IMR-90 (cell line): ENCODE data around the gene RAD51. TPM values are rescaled to one million over a fixed set of nuclear protein-coding genes. Genes with fewer than 3 reads are reported as not detected.

Experiments used
- ATAC-seq: fragments of 200-7000 bp; cut with Tn5 transposase; 2 replicates; pipeline ENCODE4 v1.9.1; 2020; ENCODE audit warnings: low read depth, mild to moderate bottlenecking, moderate library complexity
- BruUV-seq: library from RNA; stranded (reverse); fragments of 400-500 nt; replicated peaks from 2 replicates; lab custom pipeline; 2021; lab: Mats Ljungman, UMichigan
- CTCF ChIA-PET: fragments of 300-600 bp; formaldehyde crosslinking; extraction: SDS; loops from one replicate; lab custom pipeline; 2021; ENCODE audit warnings: antibody characterized with exemption; lab: Yijun Ruan, JAX
- POLR2A ChIA-PET: fragments of 300-600 bp; sonication (Branson Sonifier 250); formaldehyde crosslinking; loops from one replicate; lab custom pipeline; 2022; ENCODE audit warnings: antibody characterized with exemption; ENCODE audit not compliant: unreplicated experiment; lab: Charles Lee
- DNase-seq: peaks from one replicate; pipeline ENCODE4 v3.0.0; 2013
- H2AFZ ChIP-seq: replicated peaks from 2 replicates; pipeline ENCODE3; 2013; ENCODE audit warnings: low read length, mild to moderate bottlenecking; ENCODE audit not compliant: poor library complexity
- H2AK5ac ChIP-seq: 2 replicates; pipeline ENCODE4 v1.6.1; 2013; ENCODE audit warnings: low read depth, low read length, inconsistent platforms
- H2AK9ac ChIP-seq: replicated peaks from 2 replicates; pipeline ENCODE3; 2013; ENCODE audit warnings: mild to moderate bottlenecking, low read depth, low read length, moderate library complexity; ENCODE audit not compliant: poor library complexity
- H2BK120ac ChIP-seq: 2 replicates; pipeline ENCODE4 v1.6.1; 2013; ENCODE audit warnings: low read depth, low read length, inconsistent platforms
- H2BK15ac ChIP-seq: 3 replicates; pipeline ENCODE4 v1.6.1; 2013; ENCODE audit warnings: low read depth, low read length, inconsistent platforms
- H2BK20ac ChIP-seq: 2 replicates; pipeline ENCODE4 v1.6.1; 2013; ENCODE audit warnings: low read depth, mild to moderate bottlenecking, inconsistent platforms, low read length, moderate library complexity
- H2BK5ac ChIP-seq: 2 replicates; pipeline ENCODE4 v1.6.1; 2013; ENCODE audit warnings: mild to moderate bottlenecking, low read depth, low read length, inconsistent platforms; ENCODE audit not compliant: poor library complexity, severe bottlenecking
- H3K14ac ChIP-seq: replicated peaks from 2 replicates; pipeline ENCODE4 v1.6.1; 2013; ENCODE audit warnings: low read depth, low read length, inconsistent platforms
- H3K18ac ChIP-seq: 2 replicates; pipeline ENCODE4 v1.6.1; 2013; ENCODE audit warnings: low read depth, low read length, control low read depth
- H3K23ac ChIP-seq: 2 replicates; pipeline ENCODE4 v1.6.1; 2013; ENCODE audit warnings: low read depth, low read length, inconsistent platforms
- H3K27ac ChIP-seq: 2 replicates; pipeline ENCODE4 v1.5.1; 2013; ENCODE audit warnings: mild to moderate bottlenecking, control low read depth, low read length; ENCODE audit not compliant: insufficient read depth
- H3K27me3 ChIP-seq: 2 replicates; pipeline ENCODE4 v1.6.1; 2013; ENCODE audit warnings: low read length; ENCODE audit not compliant: control insufficient read depth, insufficient read depth
- H3K36me3 ChIP-seq: 2 replicates; pipeline ENCODE4 v1.6.1; 2013; ENCODE audit warnings: low read length, mixed read lengths; ENCODE audit not compliant: control insufficient read depth, insufficient read depth
- H3K4ac ChIP-seq: 2 replicates; pipeline ENCODE4 v1.6.1; 2013; ENCODE audit warnings: low read depth, low read length, inconsistent platforms
- H3K4me1 ChIP-seq: 2 replicates; pipeline ENCODE4 v1.6.1; 2013; ENCODE audit warnings: low read length, mixed read lengths; ENCODE audit not compliant: control insufficient read depth, insufficient read depth
- H3K4me2 ChIP-seq: 2 replicates; pipeline ENCODE4 v1.6.1; 2013; ENCODE audit warnings: low read depth, mild to moderate bottlenecking, control low read depth, low read length, moderate library complexity
- H3K4me3 ChIP-seq: 2 replicates; pipeline ENCODE4 v1.5.1; 2013; ENCODE audit warnings: low read depth, mild to moderate bottlenecking, control low read depth, low read length, moderate library complexity; ENCODE audit not compliant: insufficient read depth
- H3K56ac ChIP-seq: 2 replicates; pipeline ENCODE4 v1.6.1; 2013; ENCODE audit warnings: low read length, inconsistent platforms; ENCODE audit not compliant: insufficient read depth; ENCODE audit errors: extremely low read depth
- H3K79me1 ChIP-seq, 2 experiments: 2 replicates each; pipeline ENCODE4 v1.6.1; 2013; ENCODE audit warnings: low read length in 2 of 2, inconsistent platforms in 1 of 2, low read depth in 1 of 2
- H3K9ac ChIP-seq: 2 replicates; pipeline ENCODE4 v1.6.1; 2013; ENCODE audit warnings: low read depth, low read length, control low read depth
- H3K9me1 ChIP-seq: 2 replicates; pipeline ENCODE4 v1.6.1; 2013; ENCODE audit warnings: low read length, inconsistent platforms; ENCODE audit not compliant: insufficient read depth
- H3K9me3 ChIP-seq: 2 replicates; pipeline ENCODE4 v1.6.1; 2013; ENCODE audit warnings: low read length; ENCODE audit not compliant: control insufficient read depth, insufficient read depth
- H4K20me1 ChIP-seq: 2 replicates; pipeline ENCODE4 v1.6.1; 2013; ENCODE audit warnings: low read length, inconsistent platforms; ENCODE audit not compliant: insufficient read depth
- H4K5ac ChIP-seq: 2 replicates; pipeline ENCODE4 v1.6.1; 2013; ENCODE audit warnings: mild to moderate bottlenecking, low read depth, low read length, control low read depth
- H4K8ac ChIP-seq, 2 experiments: 2 replicates each; pipeline ENCODE4 v1.6.1; 2013; ENCODE audit warnings: low read depth in 2 of 2, low read length in 2 of 2, control low read depth in 1 of 2, inconsistent platforms in 1 of 2
- H4K91ac ChIP-seq: 2 replicates; pipeline ENCODE4 v1.6.1; 2013; ENCODE audit warnings: low read depth, low read length, inconsistent platforms; ENCODE audit not compliant: insufficient read depth
- BHLHE40 ChIP-seq: fragments of 150-350 bp; IDR thresholded peaks from 2 replicates; pipeline ENCODE4 v1.6.1; 2016; ENCODE audit warnings: mild to moderate bottlenecking, low read depth, low read length
- CEBPB ChIP-seq: IDR thresholded peaks from 2 replicates; pipeline ENCODE4 v1.6.1; 2012; ENCODE audit warnings: low read depth, low read length, improper control_type of control experiment
- CHD1 ChIP-seq: IDR thresholded peaks from 2 replicates; pipeline ENCODE4 v1.6.1; 2012; ENCODE audit warnings: low read depth, low read length, improper control_type of control experiment
- ELK1 ChIP-seq: fragments of 150-350 bp; IDR thresholded peaks from 2 replicates; pipeline ENCODE4 v1.6.1; 2016; ENCODE audit warnings: low read depth, mild to moderate bottlenecking, low read length, moderate library complexity, borderline replicate concordance
- FOS ChIP-seq: fragments of 150-350 bp; IDR thresholded peaks from 2 replicates; pipeline ENCODE4 v1.6.1; 2016; ENCODE audit warnings: low read depth, low read length
- MAFK ChIP-seq: IDR thresholded peaks from 2 replicates; pipeline ENCODE4 v1.6.1; 2012; ENCODE audit warnings: low read depth, low read length, improper control_type of control experiment
- MAZ ChIP-seq: IDR thresholded peaks from 2 replicates; pipeline ENCODE4 v1.6.1; 2012; ENCODE audit warnings: low read depth, mild to moderate bottlenecking, low read length, improper control_type of control experiment, moderate library complexity, borderline replicate concordance
- MXI1 ChIP-seq: IDR thresholded peaks from 2 replicates; pipeline ENCODE4 v1.6.1; 2012; ENCODE audit warnings: low read depth, mild to moderate bottlenecking, low read length, moderate library complexity, borderline replicate concordance
- NFE2L2 ChIP-seq: fragments of 150-350 bp; IDR thresholded peaks from 2 replicates; pipeline ENCODE4 v1.6.1; 2016; ENCODE audit warnings: low read depth, mild to moderate bottlenecking, low read length
- POLR2A ChIP-seq: IDR thresholded peaks from 2 replicates; pipeline ENCODE4 v1.6.1; 2012; ENCODE audit warnings: mild to moderate bottlenecking, low read depth, low read length
- RAD21 ChIP-seq: IDR thresholded peaks from 2 replicates; pipeline ENCODE4 v1.6.1; 2012; ENCODE audit warnings: low read length, improper control_type of control experiment
- RCOR1 ChIP-seq: IDR thresholded peaks from 2 replicates; pipeline ENCODE4 v1.6.1; 2012; ENCODE audit warnings: mild to moderate bottlenecking, low read length, improper control_type of control experiment; ENCODE audit not compliant: insufficient replicate concordance
- SMC3 ChIP-seq: fragments of 150-350 bp; IDR thresholded peaks from 2 replicates; pipeline ENCODE4 v1.6.1; 2016; ENCODE audit warnings: low read depth, mild to moderate bottlenecking, antibody characterized with exemption, low read length, moderate library complexity
- WGBS, 2 experiments: methylation state at CpG; one replicate each; pipeline versions ENCODE4 v1.1.5 to v1.1.7; 2013; ENCODE audit warnings: missing lambda C conversion rate in 2 of 2; ENCODE audit not compliant: insufficient read length in 1 of 2; ENCODE audit errors: extremely low coverage in 2 of 2; 5-methylcytosine and 5-hydroxymethylcytosine counted together
- dilution Hi-C: fragments of 300-500 bp; cut with HindIII; formaldehyde crosslinking; loops from one replicate; pipeline ENCODE4 v1.14.3; 2018; ENCODE audit warnings: low sequenced_read_pairs; ENCODE audit not compliant: unreplicated experiment
- in situ Hi-C: fragments of 300-500 bp; cut with MboI; formaldehyde crosslinking; loops from 3 replicates; pipeline ENCODE4 v1.14.3; 2019; ENCODE audit warnings: low sequenced_read_pairs, inconsistent platforms, mixed read lengths
- intact Hi-C: fragments of 100-400 bp; cut with micrococcal nuclease; formaldehyde crosslinking; loops from 2 replicates; pipeline ENCODE4 v1.10.0; 2022
- polyA plus RNA-seq, 3 experiments: library from polyadenylated mRNA; depleted of rRNA; stranded (reverse); fragments of >200 nt; gene quantifications; 2 replicates each; pipeline ENCODE4 v1.2.3, GENCODE V29; 2012; ENCODE audit warnings: low replicate concordance in 1 of 3
- total RNA-seq: library from RNA; depleted of rRNA; stranded (reverse); fragments of >200 nt; gene quantifications from 2 replicates; pipeline ENCODE4 v1.2.3, GENCODE V29; 2012
- TF ChIP-seq, protein P1 (sequence below): fragments of 150-350 bp; IDR thresholded peaks from 2 replicates; pipeline ENCODE4 v1.6.1; 2017; ENCODE audit warnings: mild to moderate bottlenecking, antibody characterized with exemption, low read length, low read depth
- TF ChIP-seq, protein P2 (sequence below): conservative IDR thresholded peaks from 2 replicates; pipeline ENCODE4 v1.5.1; 2012; ENCODE audit warnings: mild to moderate bottlenecking, low read depth, low read length, improper control_type of control experiment

RAD51 gene
- total and polyA plus RNA-seq, 2 of the 4 experiments (the other 2 are of a cell fraction): 6.8 to 8.4 TPM

DNA sequence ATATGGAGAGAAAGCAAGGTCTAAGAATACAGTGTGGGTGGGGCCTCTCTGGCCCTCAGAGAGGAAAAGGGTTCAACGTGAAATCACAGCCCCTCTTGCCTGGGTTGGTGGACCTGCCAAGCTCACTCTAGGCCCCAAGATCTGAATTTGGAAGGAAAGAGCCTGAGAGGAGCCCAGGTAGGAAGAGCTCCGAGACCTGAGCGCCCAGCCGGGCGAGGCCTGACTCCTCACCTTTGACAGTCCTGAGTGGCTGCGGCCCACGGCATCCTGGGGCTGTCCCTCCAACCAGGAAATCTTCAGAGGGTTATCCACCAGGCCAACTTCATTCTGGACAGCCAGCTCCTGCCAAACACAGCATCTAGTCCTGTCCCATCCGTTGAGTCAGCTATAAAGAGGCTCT is 78.5 kb downstream of the RAD51 start:
- no peak overlapping the region for H3K14ac ChIP-seq
- H3K79me1 ChIP-seq: no peaks in the 10 kb centered on the region
- H3K4ac ChIP-seq: no peak overlapping the region
- H4K91ac ChIP-seq: no peak overlapping the region
- intact Hi-C loops: no loop called here
- in situ Hi-C loops: no loop called here
- no peak overlapping the region for H2AK9ac ChIP-seq
- no peak overlapping the region for H3K4me3 ChIP-seq
- no peak overlapping the region for H4K8ac ChIP-seq
- H4K20me1 ChIP-seq: no peaks in the 10 kb centered on the region
- no peak overlapping the region for H2BK5ac ChIP-seq
- H3K18ac ChIP-seq: no peak overlapping the region
- CTCF ChIA-PET: no interaction called here
- no peak overlapping the region for H3K9ac ChIP-seq
- no peak overlapping the region for H3K23ac ChIP-seq
- H2BK120ac ChIP-seq: no peak overlapping the region
- ATAC-seq (no peak), DNase-seq (no peak)
- no peaks in the 10 kb centered on the region; the same call in 1 of the 2 replicates for H3K4me1 ChIP-seq
- POLR2A ChIA-PET: no interaction called here
- no peak overlapping the region for H2BK15ac ChIP-seq
- no peaks in the 10 kb centered on the region for H3K9me3 ChIP-seq
- H3K56ac ChIP-seq: no peak overlapping the region
- TF ChIP-seq RAD21 (no peak), CEBPB (no peak), ELK1 (no peak), MAZ (no peak), CHD1 (no peak), RCOR1 (no peak), MXI1 (no peak), FOS (no peak), BHLHE40 (no peak), MAFK (no peak), NFE2L2 (no peak), POLR2A (no peak), SMC3 (no peak)
- TF ChIP-seq, protein P1, sequence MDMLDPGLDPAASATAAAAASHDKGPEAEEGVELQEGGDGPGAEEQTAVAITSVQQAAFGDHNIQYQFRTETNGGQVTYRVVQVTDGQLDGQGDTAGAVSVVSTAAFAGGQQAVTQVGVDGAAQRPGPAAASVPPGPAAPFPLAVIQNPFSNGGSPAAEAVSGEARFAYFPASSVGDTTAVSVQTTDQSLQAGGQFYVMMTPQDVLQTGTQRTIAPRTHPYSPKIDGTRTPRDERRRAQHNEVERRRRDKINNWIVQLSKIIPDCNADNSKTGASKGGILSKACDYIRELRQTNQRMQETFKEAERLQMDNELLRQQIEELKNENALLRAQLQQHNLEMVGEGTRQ: no peak
- TF ChIP-seq, protein P2, sequence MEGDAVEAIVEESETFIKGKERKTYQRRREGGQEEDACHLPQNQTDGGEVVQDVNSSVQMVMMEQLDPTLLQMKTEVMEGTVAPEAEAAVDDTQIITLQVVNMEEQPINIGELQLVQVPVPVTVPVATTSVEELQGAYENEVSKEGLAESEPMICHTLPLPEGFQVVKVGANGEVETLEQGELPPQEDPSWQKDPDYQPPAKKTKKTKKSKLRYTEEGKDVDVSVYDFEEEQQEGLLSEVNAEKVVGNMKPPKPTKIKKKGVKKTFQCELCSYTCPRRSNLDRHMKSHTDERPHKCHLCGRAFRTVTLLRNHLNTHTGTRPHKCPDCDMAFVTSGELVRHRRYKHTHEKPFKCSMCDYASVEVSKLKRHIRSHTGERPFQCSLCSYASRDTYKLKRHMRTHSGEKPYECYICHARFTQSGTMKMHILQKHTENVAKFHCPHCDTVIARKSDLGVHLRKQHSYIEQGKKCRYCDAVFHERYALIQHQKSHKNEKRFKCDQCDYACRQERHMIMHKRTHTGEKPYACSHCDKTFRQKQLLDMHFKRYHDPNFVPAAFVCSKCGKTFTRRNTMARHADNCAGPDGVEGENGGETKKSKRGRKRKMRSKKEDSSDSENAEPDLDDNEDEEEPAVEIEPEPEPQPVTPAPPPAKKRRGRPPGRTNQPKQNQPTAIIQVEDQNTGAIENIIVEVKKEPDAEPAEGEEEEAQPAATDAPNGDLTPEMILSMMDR: no peak
- BruUV-seq: no TSS peak
- no peaks in the 10 kb centered on the region for H3K9me1 ChIP-seq
- WGBS, 2 experiments: 100% methylated on average over 5 of the region's 8 CpGs; no CpG with 5 or more reads in 1 of the 2 experiments
- H2AK5ac ChIP-seq: no peak overlapping the region
- dilution Hi-C loops: no loop called here
- H2BK20ac ChIP-seq: no peak overlapping the region
- peaks cover 54% of the 10 kb centered on the region for H3K36me3 ChIP-seq
- H2AFZ ChIP-seq: no peak overlapping the region
- H3K27me3 ChIP-seq: no peaks in the 10 kb centered on the region
- no peak overlapping the region for H4K5ac ChIP-seq
- H3K27ac ChIP-seq: no peak overlapping the region
- no peak overlapping the region for H3K4me2 ChIP-seq
